AG10803 (cell line): ENCODE measurements around the gene CDC5L.

Experiments
- DNase-seq: peaks from one replicate; pipeline ENCODE4 v3.0.0; 2010; ENCODE audit warnings: low read depth
- H3K4me3 ChIP-seq: 2 replicates; pipeline ENCODE4 v1.5.1; 2011; ENCODE audit warnings: mild to moderate bottlenecking, low read length, control low read depth
- CTCF ChIP-seq: conservative IDR thresholded peaks from 2 replicates; pipeline ENCODE4 v1.5.1; 2011; ENCODE audit warnings: mild to moderate bottlenecking, low read length, control low read depth, inconsistent platforms

Gene CDC5L

GRCh38 chr6:44457596-44457995 is 70.1 kb downstream of the CDC5L start:
- DNase-seq, result no peak
- TF ChIP-seq CTCF, result no peak
- no peak overlapping the region for H3K4me3 ChIP-seq

- DNase-seq, result no peak
- TF ChIP-seq CTCF, result no peak
- no peak overlapping the region for H3K4me3 ChIP-seq
Measured at GRCh38 chr6:44458551-44458950, 71.0 kb downstream of the CDC5L start.

- no peak for DNase-seq
- no peak for TF ChIP-seq CTCF
Measured at GRCh38 chr6:44462335-44462734, 74.8 kb downstream of the CDC5L start.

GRCh38 chr6:44462797-44463727 is 75.6 kb downstream of the CDC5L start:
- no peak for TF ChIP-seq CTCF
- H3K4me3 ChIP-seq, result no peak overlapping the region
- DNase-seq, result no peak

More at GRCh38 chr6:44462335-44462734, 74.8 kb downstream of the CDC5L start:
- H3K4me3 ChIP-seq, result no peak overlapping the region

GRCh38 chr6:44463728-44464450 is 76.4 kb downstream of the CDC5L start:
- peak; percentile 30 for DNase-seq
- TF ChIP-seq CTCF, result no peak
- H3K4me3 ChIP-seq, result no peak overlapping the region

GRCh38 chr6:44464527-44465310 is 77.2 kb downstream of the CDC5L start:
- no peak for TF ChIP-seq CTCF
- DNase-seq, result peak; percentile 81
- no peak overlapping the region for H3K4me3 ChIP-seq
